IMR-90 (cell line): ENCODE data around the gene FAM118A. TPM values are rescaled to one million over a fixed set of nuclear protein-coding genes. Genes with fewer than 3 reads are reported as not detected.

Experiments used
- ATAC-seq: fragments of 200-7000 bp; cut with Tn5 transposase; 2 replicates; pipeline ENCODE4 v1.9.1; 2020; ENCODE audit warnings: low read depth, mild to moderate bottlenecking, moderate library complexity
- BruUV-seq: library from RNA; stranded (reverse); fragments of 400-500 nt; replicated peaks from 2 replicates; lab custom pipeline; 2021; lab: Mats Ljungman, UMichigan
- CTCF ChIA-PET: fragments of 300-600 bp; formaldehyde crosslinking; extraction: SDS; loops from one replicate; lab custom pipeline; 2021; ENCODE audit warnings: antibody characterized with exemption; lab: Yijun Ruan, JAX
- POLR2A ChIA-PET: fragments of 300-600 bp; sonication (Branson Sonifier 250); formaldehyde crosslinking; loops from one replicate; lab custom pipeline; 2022; ENCODE audit warnings: antibody characterized with exemption; ENCODE audit not compliant: unreplicated experiment; lab: Charles Lee
- DNase-seq: peaks from one replicate; pipeline ENCODE4 v3.0.0; 2013
- H2AFZ ChIP-seq: replicated peaks from 2 replicates; pipeline ENCODE3; 2013; ENCODE audit warnings: low read length, mild to moderate bottlenecking; ENCODE audit not compliant: poor library complexity
- H2AK5ac ChIP-seq: 2 replicates; pipeline ENCODE4 v1.6.1; 2013; ENCODE audit warnings: low read depth, low read length, inconsistent platforms
- H2AK9ac ChIP-seq: replicated peaks from 2 replicates; pipeline ENCODE3; 2013; ENCODE audit warnings: mild to moderate bottlenecking, low read depth, low read length, moderate library complexity; ENCODE audit not compliant: poor library complexity
- H2BK120ac ChIP-seq: 2 replicates; pipeline ENCODE4 v1.6.1; 2013; ENCODE audit warnings: low read depth, low read length, inconsistent platforms
- H2BK15ac ChIP-seq: 3 replicates; pipeline ENCODE4 v1.6.1; 2013; ENCODE audit warnings: low read depth, low read length, inconsistent platforms
- H2BK20ac ChIP-seq: 2 replicates; pipeline ENCODE4 v1.6.1; 2013; ENCODE audit warnings: low read depth, mild to moderate bottlenecking, inconsistent platforms, low read length, moderate library complexity
- H2BK5ac ChIP-seq: 2 replicates; pipeline ENCODE4 v1.6.1; 2013; ENCODE audit warnings: mild to moderate bottlenecking, low read depth, low read length, inconsistent platforms; ENCODE audit not compliant: poor library complexity, severe bottlenecking
- H3K14ac ChIP-seq: replicated peaks from 2 replicates; pipeline ENCODE4 v1.6.1; 2013; ENCODE audit warnings: low read depth, low read length, inconsistent platforms
- H3K18ac ChIP-seq: 2 replicates; pipeline ENCODE4 v1.6.1; 2013; ENCODE audit warnings: low read depth, low read length, control low read depth
- H3K23ac ChIP-seq: 2 replicates; pipeline ENCODE4 v1.6.1; 2013; ENCODE audit warnings: low read depth, low read length, inconsistent platforms
- H3K27ac ChIP-seq: 2 replicates; pipeline ENCODE4 v1.5.1; 2013; ENCODE audit warnings: mild to moderate bottlenecking, control low read depth, low read length; ENCODE audit not compliant: insufficient read depth
- H3K27me3 ChIP-seq: 2 replicates; pipeline ENCODE4 v1.6.1; 2013; ENCODE audit warnings: low read length; ENCODE audit not compliant: control insufficient read depth, insufficient read depth
- H3K36me3 ChIP-seq: 2 replicates; pipeline ENCODE4 v1.6.1; 2013; ENCODE audit warnings: low read length, mixed read lengths; ENCODE audit not compliant: control insufficient read depth, insufficient read depth
- H3K4ac ChIP-seq: 2 replicates; pipeline ENCODE4 v1.6.1; 2013; ENCODE audit warnings: low read depth, low read length, inconsistent platforms
- H3K4me1 ChIP-seq: 2 replicates; pipeline ENCODE4 v1.6.1; 2013; ENCODE audit warnings: low read length, mixed read lengths; ENCODE audit not compliant: control insufficient read depth, insufficient read depth
- H3K4me2 ChIP-seq: 2 replicates; pipeline ENCODE4 v1.6.1; 2013; ENCODE audit warnings: low read depth, mild to moderate bottlenecking, control low read depth, low read length, moderate library complexity
- H3K4me3 ChIP-seq: 2 replicates; pipeline ENCODE4 v1.5.1; 2013; ENCODE audit warnings: low read depth, mild to moderate bottlenecking, control low read depth, low read length, moderate library complexity; ENCODE audit not compliant: insufficient read depth
- H3K56ac ChIP-seq: 2 replicates; pipeline ENCODE4 v1.6.1; 2013; ENCODE audit warnings: low read length, inconsistent platforms; ENCODE audit not compliant: insufficient read depth; ENCODE audit errors: extremely low read depth
- H3K79me1 ChIP-seq, 2 experiments: 2 replicates each; pipeline ENCODE4 v1.6.1; 2013; ENCODE audit warnings: low read length in 2 of 2, inconsistent platforms in 1 of 2, low read depth in 1 of 2
- H3K9ac ChIP-seq: 2 replicates; pipeline ENCODE4 v1.6.1; 2013; ENCODE audit warnings: low read depth, low read length, control low read depth
- H3K9me1 ChIP-seq: 2 replicates; pipeline ENCODE4 v1.6.1; 2013; ENCODE audit warnings: low read length, inconsistent platforms; ENCODE audit not compliant: insufficient read depth
- H3K9me3 ChIP-seq: 2 replicates; pipeline ENCODE4 v1.6.1; 2013; ENCODE audit warnings: low read length; ENCODE audit not compliant: control insufficient read depth, insufficient read depth
- H4K20me1 ChIP-seq: 2 replicates; pipeline ENCODE4 v1.6.1; 2013; ENCODE audit warnings: low read length, inconsistent platforms; ENCODE audit not compliant: insufficient read depth
- H4K5ac ChIP-seq: 2 replicates; pipeline ENCODE4 v1.6.1; 2013; ENCODE audit warnings: mild to moderate bottlenecking, low read depth, low read length, control low read depth
- H4K8ac ChIP-seq, 2 experiments: 2 replicates each; pipeline ENCODE4 v1.6.1; 2013; ENCODE audit warnings: low read depth in 2 of 2, low read length in 2 of 2, control low read depth in 1 of 2, inconsistent platforms in 1 of 2
- H4K91ac ChIP-seq: 2 replicates; pipeline ENCODE4 v1.6.1; 2013; ENCODE audit warnings: low read depth, low read length, inconsistent platforms; ENCODE audit not compliant: insufficient read depth
- CTCF ChIP-seq: conservative IDR thresholded peaks from 2 replicates; pipeline ENCODE4 v1.5.1; 2012; ENCODE audit warnings: mild to moderate bottlenecking, low read depth, low read length, improper control_type of control experiment
- ELK1 ChIP-seq: fragments of 150-350 bp; IDR thresholded peaks from 2 replicates; pipeline ENCODE4 v1.6.1; 2016; ENCODE audit warnings: low read depth, mild to moderate bottlenecking, low read length, moderate library complexity, borderline replicate concordance
- MAFK ChIP-seq: IDR thresholded peaks from 2 replicates; pipeline ENCODE4 v1.6.1; 2012; ENCODE audit warnings: low read depth, low read length, improper control_type of control experiment
- MAZ ChIP-seq: IDR thresholded peaks from 2 replicates; pipeline ENCODE4 v1.6.1; 2012; ENCODE audit warnings: low read depth, mild to moderate bottlenecking, low read length, improper control_type of control experiment, moderate library complexity, borderline replicate concordance
- NFE2L2 ChIP-seq: fragments of 150-350 bp; IDR thresholded peaks from 2 replicates; pipeline ENCODE4 v1.6.1; 2016; ENCODE audit warnings: low read depth, mild to moderate bottlenecking, low read length
- RAD21 ChIP-seq: IDR thresholded peaks from 2 replicates; pipeline ENCODE4 v1.6.1; 2012; ENCODE audit warnings: low read length, improper control_type of control experiment
- RCOR1 ChIP-seq: IDR thresholded peaks from 2 replicates; pipeline ENCODE4 v1.6.1; 2012; ENCODE audit warnings: mild to moderate bottlenecking, low read length, improper control_type of control experiment; ENCODE audit not compliant: insufficient replicate concordance
- RFX5 ChIP-seq: IDR thresholded peaks from 2 replicates; pipeline ENCODE4 v1.8.0; 2012; ENCODE audit warnings: low read depth, mild to moderate bottlenecking, low read length, moderate library complexity
- SMC3 ChIP-seq: fragments of 150-350 bp; IDR thresholded peaks from 2 replicates; pipeline ENCODE4 v1.6.1; 2016; ENCODE audit warnings: low read depth, mild to moderate bottlenecking, antibody characterized with exemption, low read length, moderate library complexity
- WGBS, 2 experiments: methylation state at CpG; one replicate each; pipeline versions ENCODE4 v1.1.5 to v1.1.7; 2013; ENCODE audit warnings: missing lambda C conversion rate in 2 of 2; ENCODE audit not compliant: insufficient read length in 1 of 2; ENCODE audit errors: extremely low coverage in 2 of 2; 5-methylcytosine and 5-hydroxymethylcytosine counted together
- dilution Hi-C: fragments of 300-500 bp; cut with HindIII; formaldehyde crosslinking; loops from one replicate; pipeline ENCODE4 v1.14.3; 2018; ENCODE audit warnings: low sequenced_read_pairs; ENCODE audit not compliant: unreplicated experiment
- in situ Hi-C: fragments of 300-500 bp; cut with MboI; formaldehyde crosslinking; loops from 3 replicates; pipeline ENCODE4 v1.14.3; 2019; ENCODE audit warnings: low sequenced_read_pairs, inconsistent platforms, mixed read lengths
- intact Hi-C: fragments of 100-400 bp; cut with micrococcal nuclease; formaldehyde crosslinking; loops from 2 replicates; pipeline ENCODE4 v1.10.0; 2022
- polyA plus RNA-seq, 3 experiments: library from polyadenylated mRNA; depleted of rRNA; stranded (reverse); fragments of >200 nt; gene quantifications; 2 replicates each; pipeline ENCODE4 v1.2.3, GENCODE V29; 2012; ENCODE audit warnings: low replicate concordance in 1 of 3
- total RNA-seq: library from RNA; depleted of rRNA; stranded (reverse); fragments of >200 nt; gene quantifications from 2 replicates; pipeline ENCODE4 v1.2.3, GENCODE V29; 2012
- TF ChIP-seq, protein P1 (sequence below): fragments of 150-350 bp; IDR thresholded peaks from 2 replicates; pipeline ENCODE4 v1.6.1; 2017; ENCODE audit warnings: mild to moderate bottlenecking, antibody characterized with exemption, low read length, low read depth

Gene FAM118A
- total and polyA plus RNA-seq, 2 of the 4 experiments (the other 2 are of a cell fraction), result 20.6 to 95.6 TPM

GRCh38 chr22:45330548-45330947 is 20.8 kb downstream of the FAM118A start:
- 93% methylated on average over 15 of the region's 19 CpGs; no CpG with 5 or more reads in 1 of the 2 experiments for WGBS, 2 experiments
- H3K18ac ChIP-seq, result no peak overlapping the region
- H2BK120ac ChIP-seq, result no peak overlapping the region
- H2AFZ ChIP-seq, result no peak overlapping the region
- no TSS peak for BruUV-seq
- POLR2A ChIA-PET, result no interaction called here
- no peak overlapping the region for H2BK20ac ChIP-seq
- H2AK5ac ChIP-seq, result no peak overlapping the region
- H3K4me1 ChIP-seq, result peaks cover 2% of the 10 kb centered on the region; the same call in 1 of the 2 replicates
- no peak overlapping the region for H2BK5ac ChIP-seq
- peaks cover 6% of the 10 kb centered on the region; the same call in 1 of the 2 replicates for H3K9me1 ChIP-seq
- no peak overlapping the region for H3K9ac ChIP-seq
- no peak overlapping the region for H2AK9ac ChIP-seq
- in situ Hi-C loops, result no loop called here
- CTCF ChIA-PET, result no interaction called here
- no peaks in the 10 kb centered on the region for H3K27me3 ChIP-seq
- H3K4me3 ChIP-seq, result no peak overlapping the region
- H3K4me2 ChIP-seq, result no peak overlapping the region
- intact Hi-C loops, result no loop called here
- H3K27ac ChIP-seq, result no peak overlapping the region
- no peak overlapping the region for H3K23ac ChIP-seq
- peaks cover 52% of the 10 kb centered on the region for H3K36me3 ChIP-seq
- H3K56ac ChIP-seq, result no peak overlapping the region
- H4K8ac ChIP-seq, result no peak overlapping the region
- peaks cover 3 to 14% of the 10 kb centered on the region in 2 experiments; a peak in 2 of 4 replicates for H3K79me1 ChIP-seq
- TF ChIP-seq NFE2L2, result no peak
- TF ChIP-seq, protein P1, sequence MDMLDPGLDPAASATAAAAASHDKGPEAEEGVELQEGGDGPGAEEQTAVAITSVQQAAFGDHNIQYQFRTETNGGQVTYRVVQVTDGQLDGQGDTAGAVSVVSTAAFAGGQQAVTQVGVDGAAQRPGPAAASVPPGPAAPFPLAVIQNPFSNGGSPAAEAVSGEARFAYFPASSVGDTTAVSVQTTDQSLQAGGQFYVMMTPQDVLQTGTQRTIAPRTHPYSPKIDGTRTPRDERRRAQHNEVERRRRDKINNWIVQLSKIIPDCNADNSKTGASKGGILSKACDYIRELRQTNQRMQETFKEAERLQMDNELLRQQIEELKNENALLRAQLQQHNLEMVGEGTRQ, result no peak
- no peak for TF ChIP-seq MAZ
- no peak for TF ChIP-seq RCOR1
- no peak for TF ChIP-seq RFX5
- no peak for TF ChIP-seq MAFK
- no peak for TF ChIP-seq SMC3
- no peak for TF ChIP-seq ELK1
- no peak for TF ChIP-seq RAD21
- TF ChIP-seq CTCF, result no peak
- H3K14ac ChIP-seq, result no peak overlapping the region
- H3K9me3 ChIP-seq, result no peaks in the 10 kb centered on the region
- DNase-seq (no peak), ATAC-seq (no peak)
- peaks cover 4% of the 10 kb centered on the region for H4K20me1 ChIP-seq
- H2BK15ac ChIP-seq, result no peak overlapping the region
- H3K4ac ChIP-seq, result no peak overlapping the region
- H4K5ac ChIP-seq, result no peak overlapping the region
- H4K91ac ChIP-seq, result no peak overlapping the region
- dilution Hi-C loops, result no loop called here
